Ovary (tissue), 9 donors: Measurements from ENCODE around the gene SLC2A13. TPM values are rescaled to one million over a fixed set of nuclear protein-coding genes. Genes with fewer than 3 reads are reported as not detected.

ENCODE experiments used
- DNase-seq, 5 donors: peaks; one replicate each; pipeline ENCODE4 v3.0.0-alpha.2; 2019 to 2020
- H3K27ac ChIP-seq, 2 donors: fragments of 200-600 bp; one replicate each; pipeline versions ENCODE4 v1.5.1 to v1.8.0; 2019 to 2022
- H3K27me3 ChIP-seq: fragments of 200-600 bp; one replicate; pipeline ENCODE4 v1.8.0; 2022
- H3K36me3 ChIP-seq: fragments of 200-600 bp; sonication (generic); one replicate; pipeline ENCODE4 v1.5.1; 2019
- H3K4me1 ChIP-seq: one replicate; pipeline ENCODE4 v1.8.1; 2013; ENCODE audit warnings: mild to moderate bottlenecking, moderate library complexity; ENCODE audit not compliant: insufficient read depth
- H3K4me3 ChIP-seq: fragments of 200-600 bp; sonication (generic); one replicate; pipeline ENCODE4 v1.5.1; 2017
- H3K9me3 ChIP-seq, 2 donors: fragments of 200-600 bp in 1 of 2; sonication (generic) in 1 of 2; one replicate each; pipeline versions ENCODE4 v1.5.1 to v1.8.1; 2013 to 2019; ENCODE audit warnings: mild to moderate bottlenecking in 1 of 2, moderate library complexity in 1 of 2
- EP300 ChIP-seq: sonication (generic); formaldehyde crosslinking; IDR thresholded peaks from one replicate; pipeline ENCODE4 v1.6.1; 2017; ENCODE audit warnings: antibody characterized with exemption
- POLR2A ChIP-seq: fragments of 450-650 bp; IDR thresholded peaks from one replicate; pipeline ENCODE4 v1.6.1; 2017; ENCODE audit warnings: antibody characterized with exemption, mild to moderate bottlenecking, moderate library complexity
- WGBS, 3 donors: extraction: QIAGEN DNeasy Blood & Tissue Kit in 1 of 3; methylation state at CpG; one replicate each; pipeline versions ENCODE4 v1.1.5 to v1.1.7; 2013 to 2017; 5-methylcytosine and 5-hydroxymethylcytosine counted together
- intact Hi-C, 4 donors: fragments of 100-400 bp; cut with DNase I; formaldehyde crosslinking; loops; one replicate each; pipeline versions ENCODE4 v1.11.0 to v1.15.1; 2022 to 2023
- polyA plus RNA-seq, 2 donors: library from polyadenylated mRNA; stranded (reverse); fragments of 200-250 nt in 1 of 2; fragments of 350-450 nt in 1 of 2; fragmentation: Illumina TruSeq in 1 of 2; extraction: RNeasy Lipid Tissue Mini Kit (QIAGEN cat#74804) in 1 of 2; gene quantifications; one replicate each; pipeline ENCODE4 v1.2.3, GENCODE V29; 2013 to 2014
- total RNA-seq, 7 donors: library from RNA; depleted of rRNA in 2 of 7; stranded (reverse); fragments of >200 nt in 2 of 7; fragmentation: NEBNext Ultra II Directional in 3 of 7; extraction: Animal tissue kit (Norgen Biotek cat#: 25700) in 3 of 7; gene quantifications; one replicate each; pipeline versions ENCODE4 v1.1.0 to v1.2.4, GENCODE V29; 2016 to 2023
- TF ChIP-seq, protein P1 (sequence below), 3 donors: fragments of 450-650 bp in 2 of 3; fragments of 200-600 bp in 1 of 3; IDR thresholded peaks; one replicate each; pipeline versions ENCODE4 v1.5.1 to v1.8.0; 2016 to 2022; ENCODE audit warnings: antibody characterized with exemption in 3 of 3, mild to moderate bottlenecking in 1 of 3
- donor health status: DM: no; HTN: no; CAD: no; lungs with moderate emphysema.
- donor health status: DM: no; HTN: no; CAD: no.
- donor health status: Bipolar disorder and iron deficiency.
- donor health status: DM: yes; HTN: yes; CAD: no.
- donor health status: DM: no; HTN: no; CAD: no.
- donor health status: DM: yes; HTN: yes; CAD: no.

The SLC2A13 gene
- total and polyA plus RNA-seq, 9 donors = 2.3 to 24.3 (median 7.9) TPM

DNA sequence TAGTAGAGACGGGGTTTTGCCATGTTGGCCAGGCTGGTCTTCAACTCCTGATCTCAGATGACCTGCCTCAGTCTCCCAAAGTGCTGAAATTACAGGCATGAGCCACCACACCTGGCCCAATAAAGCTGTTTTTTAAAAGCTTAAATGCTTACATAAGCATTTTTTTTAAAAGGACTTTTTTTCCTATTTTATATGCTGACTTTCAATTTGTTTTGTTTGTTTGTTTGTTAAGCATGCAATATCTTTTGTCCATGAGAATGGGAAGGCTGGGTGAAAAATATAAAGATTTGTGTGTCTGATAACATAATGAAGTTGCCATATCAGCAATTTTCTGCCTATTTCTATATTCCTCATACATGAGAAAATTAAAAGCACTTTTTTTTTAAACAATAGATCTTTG, 17.0 kb upstream of the SLC2A13 start:
- 66 to 77% (median 68%) methylated on average over 1 of the region's 1 CpG for WGBS, 3 donors
- Histone ChIP-seq H3K4me3 (no peak overlapping the region), H3K27me3 (no peaks in the 10 kb centered on the region), H3K27ac (no peak overlapping the region), H3K4me1 (no peaks in the 10 kb centered on the region), H3K36me3 (no peaks in the 10 kb centered on the region), H3K9me3 (no peaks in the 10 kb centered on the region)
- no peak for DNase-seq
- intact Hi-C loops = no loop called here
- TF ChIP-seq POLR2A (no peak), EP300 (no peak)
- TF ChIP-seq, protein P1, sequence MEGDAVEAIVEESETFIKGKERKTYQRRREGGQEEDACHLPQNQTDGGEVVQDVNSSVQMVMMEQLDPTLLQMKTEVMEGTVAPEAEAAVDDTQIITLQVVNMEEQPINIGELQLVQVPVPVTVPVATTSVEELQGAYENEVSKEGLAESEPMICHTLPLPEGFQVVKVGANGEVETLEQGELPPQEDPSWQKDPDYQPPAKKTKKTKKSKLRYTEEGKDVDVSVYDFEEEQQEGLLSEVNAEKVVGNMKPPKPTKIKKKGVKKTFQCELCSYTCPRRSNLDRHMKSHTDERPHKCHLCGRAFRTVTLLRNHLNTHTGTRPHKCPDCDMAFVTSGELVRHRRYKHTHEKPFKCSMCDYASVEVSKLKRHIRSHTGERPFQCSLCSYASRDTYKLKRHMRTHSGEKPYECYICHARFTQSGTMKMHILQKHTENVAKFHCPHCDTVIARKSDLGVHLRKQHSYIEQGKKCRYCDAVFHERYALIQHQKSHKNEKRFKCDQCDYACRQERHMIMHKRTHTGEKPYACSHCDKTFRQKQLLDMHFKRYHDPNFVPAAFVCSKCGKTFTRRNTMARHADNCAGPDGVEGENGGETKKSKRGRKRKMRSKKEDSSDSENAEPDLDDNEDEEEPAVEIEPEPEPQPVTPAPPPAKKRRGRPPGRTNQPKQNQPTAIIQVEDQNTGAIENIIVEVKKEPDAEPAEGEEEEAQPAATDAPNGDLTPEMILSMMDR (IDR thresholded peaks at IDR 0.05) = no peak

DNA sequence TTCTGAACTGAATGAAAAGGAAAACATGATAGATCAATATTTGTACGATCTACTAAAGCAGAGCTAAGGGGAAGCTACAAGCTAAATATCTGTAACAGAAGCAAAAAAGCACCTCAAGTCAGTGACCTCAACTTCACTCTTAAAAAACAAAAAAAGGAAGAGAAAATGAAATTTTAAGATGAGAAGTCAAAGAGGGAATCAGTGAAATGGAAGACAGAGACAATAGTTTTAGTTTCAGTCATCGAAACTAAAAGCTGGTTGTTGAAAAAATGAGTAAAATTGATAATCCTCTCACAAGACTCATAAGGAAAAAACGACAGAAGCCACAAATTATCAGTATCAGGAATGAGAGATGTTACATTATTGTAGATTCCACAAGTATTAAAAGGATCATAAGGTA, 11.9 kb upstream of the SLC2A13 start:
- intact Hi-C loops = no loop called here
- Histone ChIP-seq H3K27me3 (no peaks in the 10 kb centered on the region), H3K27ac (no peak overlapping the region), H3K36me3 (no peaks in the 10 kb centered on the region), H3K9me3 (no peaks in the 10 kb centered on the region), H3K4me1 (no peaks in the 10 kb centered on the region), H3K4me3 (no peak overlapping the region)
- 68 to 74% (median 71%) methylated on average over 3 of the region's 3 CpGs for WGBS, 3 donors
- TF ChIP-seq EP300 = no peak
- TF ChIP-seq POLR2A = no peak
- TF ChIP-seq, protein P1 (IDR thresholded peaks at IDR 0.05) = no peak
- DNase-seq = no peak

DNA sequence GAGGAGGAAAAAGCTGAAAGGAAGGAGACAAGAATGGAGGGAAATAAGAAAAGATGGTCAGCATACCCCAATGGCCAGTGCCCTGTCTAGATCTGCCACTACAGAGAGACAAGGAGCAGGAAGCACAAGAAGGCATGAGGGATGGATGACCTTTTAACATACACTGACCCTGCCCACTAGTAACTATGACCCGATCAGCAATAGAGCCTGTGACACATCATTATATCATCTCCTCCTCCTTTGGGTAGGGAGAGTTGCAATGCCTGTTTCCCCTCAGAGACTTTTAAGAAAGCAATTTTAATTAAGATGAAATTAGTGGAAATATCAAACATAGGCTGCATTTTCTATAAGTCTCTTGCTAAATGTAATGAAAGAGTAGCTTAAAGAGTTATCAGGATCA, 4.7 kb upstream of the SLC2A13 start:
- H3K9me3 ChIP-seq = no peaks in the 10 kb centered on the region
- WGBS, 3 donors = 68 to 80% (median 77%) methylated on average over 1 of the region's 1 CpG
- peaks cover 6% of the 10 kb centered on the region for H3K4me1 ChIP-seq
- no peaks in the 10 kb centered on the region for H3K36me3 ChIP-seq
- TF ChIP-seq EP300 = no peak
- TF ChIP-seq POLR2A = no peak
- TF ChIP-seq, protein P1 (IDR thresholded peaks at IDR 0.05) = no peak
- no peaks in the 10 kb centered on the region for H3K27me3 ChIP-seq
- no peak for DNase-seq
- intact Hi-C loops = no loop called here
- H3K27ac ChIP-seq = no peak overlapping the region
- H3K4me3 ChIP-seq = no peak overlapping the region

DNA sequence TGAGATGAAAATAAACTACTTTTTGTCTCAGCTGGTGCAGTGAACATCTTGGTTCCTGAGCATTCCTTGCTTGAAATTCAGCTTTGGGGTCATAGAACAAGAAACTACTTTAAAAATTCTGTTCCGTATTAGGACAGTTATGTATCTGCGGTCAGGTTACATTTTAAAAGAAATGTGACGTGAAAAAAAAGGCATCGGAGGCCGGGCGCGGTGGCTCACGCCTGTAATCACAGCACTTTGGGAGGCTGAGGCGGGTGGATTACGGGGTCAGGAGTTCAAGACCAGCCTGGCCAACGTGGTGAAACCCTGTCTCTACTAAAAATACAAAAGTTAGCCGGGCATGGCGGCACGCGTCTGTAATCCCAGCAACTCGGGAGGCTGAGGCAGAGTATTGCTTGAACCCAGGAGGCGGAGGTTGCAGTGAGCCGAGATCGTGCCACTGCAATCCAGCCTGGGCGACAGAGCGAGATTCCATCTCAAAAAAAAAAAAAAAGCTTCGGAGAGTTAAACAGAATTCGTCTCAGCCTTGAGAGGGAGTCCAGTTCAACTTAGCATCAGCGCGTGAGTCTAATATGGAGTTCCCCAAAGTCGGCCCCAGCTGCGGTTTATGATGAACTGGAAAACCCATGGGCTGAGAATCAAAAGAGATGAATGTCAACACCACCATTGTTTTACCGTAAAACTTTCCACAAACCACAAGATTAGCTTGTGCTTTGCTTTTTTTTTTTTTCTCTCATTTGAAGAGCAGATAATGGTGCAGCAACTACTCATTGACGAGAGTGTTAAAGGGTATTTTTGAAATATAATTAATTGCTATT, 2.1 kb upstream of the SLC2A13 start:
- peak in 3 of 5 donors; percentile 26 to 34 (median 29) for DNase-seq
- Histone ChIP-seq H3K36me3 (no peaks in the 10 kb centered on the region), H3K27me3 (no peaks in the 10 kb centered on the region), H3K9me3 (no peaks in the 10 kb centered on the region), H3K4me1 (peaks cover 9% of the 10 kb centered on the region), H3K27ac (no peak overlapping the region), H3K4me3 (no peak overlapping the region)
- TF ChIP-seq POLR2A (no peak), EP300 (no peak)
- TF ChIP-seq, protein P1 (IDR thresholded peaks at IDR 0.05) = no peak
- 74 to 84% (median 83%) methylated on average over 29 of the region's 29 CpGs for WGBS, 3 donors
- intact Hi-C loops = loop anchor here (5.0 to 10.0 kb wide), 5 partner anchors 96 to 346 kb away; partner anchors contain the start of gene LRRK2 (in 1 of the 4)
